Thyroid gland (tissue), 4 donors: ENCODE results near the gene PXDN.

ENCODE experiments used
- CTCF ChIP-seq, 6 experiments: fragments of 200-600 bp in 3 of 6; fragments of 450-650 bp in 3 of 6; sonication (generic) in 3 of 6; IDR thresholded peaks; one replicate each; pipeline ENCODE4 v1.5.1; 2016 to 2019; ENCODE audit warnings: antibody characterized with exemption in 6 of 6, mild to moderate bottlenecking in 2 of 6, inconsistent platforms in 1 of 6, moderate library complexity in 1 of 6
- POLR2A ChIP-seq, 2 donors: fragments of 450-650 bp; IDR thresholded peaks; one replicate each; pipeline ENCODE4 v1.6.1; 2017; ENCODE audit warnings: antibody characterized with exemption in 2 of 2, mild to moderate bottlenecking in 2 of 2, moderate library complexity in 1 of 2

GRCh38 chr2:1767939-1768691 is 23.8 kb upstream of the PXDN start:
- TF ChIP-seq CTCF (IDR thresholded peaks at IDR 0.05) (no peak), POLR2A (IDR thresholded peaks at IDR 0.05) (no peak)
